Rectal smooth muscle tissue (tissue), 1 donor: ENCODE measurements around the gene AMACR.

ENCODE experiments used
- H3K27ac ChIP-seq: one replicate; pipeline ENCODE4 v1.7.0; 2013; ENCODE audit warnings: low read depth, low read length, inconsistent platforms
- H3K27me3 ChIP-seq: one replicate; pipeline ENCODE4 v1.7.0; 2013; ENCODE audit warnings: low read length; ENCODE audit not compliant: control insufficient read depth, insufficient read depth
- H3K36me3 ChIP-seq: one replicate; pipeline ENCODE4 v1.7.0; 2013; ENCODE audit warnings: low read length; ENCODE audit not compliant: control insufficient read depth, insufficient read depth
- H3K4me1 ChIP-seq: one replicate; pipeline ENCODE4 v1.7.0; 2013; ENCODE audit warnings: low read length; ENCODE audit not compliant: control insufficient read depth, insufficient read depth
- H3K4me3 ChIP-seq: one replicate; pipeline ENCODE4 v1.7.0; 2013; ENCODE audit warnings: low read length
- H3K9ac ChIP-seq: one replicate; pipeline ENCODE4 v1.7.0; 2013; ENCODE audit warnings: low read length

The AMACR gene

DNA sequence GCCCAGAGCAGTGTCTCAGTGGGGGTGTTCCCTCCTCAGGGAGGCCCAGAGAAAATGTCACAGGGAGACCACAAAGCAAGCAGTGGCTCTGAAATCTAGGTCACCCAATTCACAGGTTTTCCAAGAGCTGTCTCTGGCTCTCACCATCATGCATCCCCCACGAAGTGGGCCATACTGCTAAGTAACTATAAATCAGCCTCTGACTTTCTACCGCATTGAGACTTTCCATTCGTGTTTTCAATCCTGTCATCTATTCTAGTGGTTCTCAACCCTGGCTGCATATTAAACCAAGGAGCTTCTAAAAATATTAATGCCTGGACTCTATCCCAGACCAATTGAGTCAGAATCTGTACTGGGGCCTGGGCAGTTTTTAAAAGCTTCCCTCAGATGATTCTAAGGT lies 37.2 kb upstream of the AMACR start:
- Histone ChIP-seq H3K4me3 (no peak overlapping the region), H3K4me1 (peaks cover 23% of the 10 kb centered on the region), H3K27me3 (no peaks in the 10 kb centered on the region), H3K9ac (no peak overlapping the region), H3K36me3 (no peaks in the 10 kb centered on the region), H3K27ac (no peak overlapping the region)

DNA sequence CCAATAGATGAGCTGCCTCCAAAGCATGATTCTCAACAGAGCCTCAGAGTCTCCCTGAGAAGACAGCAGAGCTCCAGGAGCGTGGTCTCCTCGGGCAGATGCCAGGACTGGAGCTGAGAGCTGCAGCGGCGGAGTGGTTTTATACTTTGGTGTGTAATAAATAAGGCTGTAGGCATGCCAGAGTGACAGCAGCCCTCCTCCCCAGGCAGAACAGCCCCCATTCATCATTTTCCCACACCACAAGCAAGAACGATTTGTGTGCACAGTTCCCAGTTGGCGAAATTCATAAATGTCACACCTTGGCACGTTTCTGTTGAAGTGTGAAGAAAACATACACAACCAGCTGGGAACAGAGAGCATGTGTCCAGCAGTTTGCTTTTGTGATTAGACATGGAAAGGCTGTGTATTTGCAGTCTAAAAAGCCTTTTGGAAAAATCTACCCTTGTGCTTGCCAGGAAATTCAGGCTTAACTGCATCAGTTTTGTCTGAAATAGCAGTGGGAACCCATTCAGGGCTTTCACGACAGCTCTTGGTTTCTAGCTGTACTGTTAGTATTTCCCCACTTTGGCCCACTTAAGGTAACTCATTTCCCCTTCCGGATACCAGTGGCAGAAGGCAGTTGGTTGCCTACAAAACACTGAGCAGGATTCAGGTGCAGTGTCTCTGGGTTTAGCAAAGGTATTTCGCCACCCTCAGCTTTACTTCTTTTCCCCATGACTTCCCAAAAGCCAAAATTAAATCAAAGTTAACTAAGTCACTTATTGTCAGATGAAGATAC lies 35.4 kb upstream of the AMACR start, which contains the start of gene C1QTNF3:
Gene C1QTNF3, minus strand, starts transcription at position 115 of the 778 bp plus-strand sequence. Its CDS starts 88 bp downstream, at position 27.
- H3K4me3 ChIP-seq, result peak within 1 kb of the TSS; percentile 9
- H3K27ac ChIP-seq, result peak within 1 kb of the TSS; percentile 41
- H3K9ac ChIP-seq, result no peak within 1 kb of the TSS
- H3K4me1 ChIP-seq, result peaks cover 23% of the 10 kb centered on the region
- H3K36me3 ChIP-seq, result no peaks in the 10 kb centered on the region
- H3K27me3 ChIP-seq, result no peaks in the 10 kb centered on the region

DNA sequence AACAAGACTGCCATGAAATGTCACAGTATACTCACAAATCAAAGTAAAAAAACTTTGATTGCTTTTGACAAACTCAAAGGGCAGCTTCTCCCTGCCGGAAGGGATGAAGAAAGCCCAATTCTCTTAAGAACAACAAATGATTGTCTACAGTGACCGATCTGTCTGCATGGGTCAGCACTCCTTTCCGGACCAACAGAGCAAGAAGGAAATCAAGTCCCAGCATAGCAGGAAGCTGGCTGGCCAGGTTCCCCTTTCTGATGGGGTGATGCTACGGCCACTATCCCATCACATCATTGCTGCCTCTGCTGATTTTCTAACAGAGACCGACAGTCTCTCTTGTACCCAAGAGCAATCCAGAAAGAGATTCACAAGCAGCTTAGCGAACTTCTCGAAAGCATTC lies 34.5 kb upstream of the AMACR start:
- Histone ChIP-seq H3K36me3 (no peaks in the 10 kb centered on the region), H3K4me1 (peaks cover 23% of the 10 kb centered on the region), H3K9ac (no peak overlapping the region), H3K4me3 (peak overlapping the region; percentile 9), H3K27ac (peak overlapping the region; percentile 3), H3K27me3 (no peaks in the 10 kb centered on the region)

DNA sequence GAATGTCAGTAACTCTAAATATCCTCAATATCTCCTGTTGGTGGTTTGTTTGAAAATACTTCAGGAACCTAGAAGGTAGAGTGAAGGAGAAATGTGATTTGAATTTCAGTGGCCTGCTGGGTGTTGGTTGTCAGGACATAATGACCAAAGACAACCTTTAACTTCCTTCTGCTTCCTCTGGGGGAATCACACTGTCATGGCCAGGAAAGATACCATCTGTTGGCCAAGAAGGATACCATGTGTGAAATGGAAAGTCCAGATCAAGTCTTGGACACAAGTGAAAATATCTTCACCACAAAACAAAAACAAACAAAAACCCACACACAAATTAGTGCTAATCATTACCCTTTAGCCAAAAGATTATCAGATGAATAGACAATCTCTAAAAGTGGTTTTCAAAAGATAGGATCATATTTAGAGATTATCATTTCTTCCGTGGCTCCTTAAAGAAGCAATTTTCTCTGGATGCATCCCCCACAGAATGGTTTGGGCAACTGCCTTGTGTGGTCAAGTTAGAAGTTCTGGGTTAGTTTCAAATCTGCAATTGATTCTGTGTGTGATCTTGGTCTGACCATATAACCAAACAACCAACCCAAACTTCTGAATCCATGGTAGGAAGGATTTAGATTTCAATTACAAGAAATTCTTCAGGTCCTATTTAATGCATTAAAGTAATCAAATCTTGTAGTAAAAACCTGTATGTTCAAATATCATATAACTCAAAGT lies 33.6 kb upstream of the AMACR start:
- H3K27me3 ChIP-seq, result no peaks in the 10 kb centered on the region
- H3K36me3 ChIP-seq, result no peaks in the 10 kb centered on the region
- no peak overlapping the region for H3K27ac ChIP-seq
- H3K4me3 ChIP-seq, result peak overlapping the region; percentile 24
- H3K4me1 ChIP-seq, result peaks cover 23% of the 10 kb centered on the region
- H3K9ac ChIP-seq, result no peak overlapping the region

DNA sequence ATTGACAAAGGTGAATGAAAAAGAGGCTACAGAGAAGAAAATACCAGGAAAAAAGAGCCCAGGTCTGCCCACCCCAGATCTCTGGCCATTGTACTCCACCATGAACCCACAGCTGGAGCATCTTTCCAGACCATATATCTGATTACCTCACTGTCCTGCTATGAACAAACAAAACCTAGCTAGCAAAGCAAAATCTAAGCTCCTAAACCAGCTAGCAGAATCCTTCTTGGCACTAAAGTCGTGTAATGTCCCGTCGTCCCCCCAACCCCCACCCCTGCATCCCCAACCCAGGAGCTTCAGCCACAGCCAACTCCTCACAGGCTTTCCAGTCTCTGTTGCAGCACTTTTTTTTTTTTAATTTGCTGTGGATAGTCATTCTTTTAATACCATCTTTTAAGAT lies 32.6 kb upstream of the AMACR start:
- Histone ChIP-seq H3K27me3 (no peaks in the 10 kb centered on the region), H3K4me1 (peaks cover 17% of the 10 kb centered on the region)

DNA sequence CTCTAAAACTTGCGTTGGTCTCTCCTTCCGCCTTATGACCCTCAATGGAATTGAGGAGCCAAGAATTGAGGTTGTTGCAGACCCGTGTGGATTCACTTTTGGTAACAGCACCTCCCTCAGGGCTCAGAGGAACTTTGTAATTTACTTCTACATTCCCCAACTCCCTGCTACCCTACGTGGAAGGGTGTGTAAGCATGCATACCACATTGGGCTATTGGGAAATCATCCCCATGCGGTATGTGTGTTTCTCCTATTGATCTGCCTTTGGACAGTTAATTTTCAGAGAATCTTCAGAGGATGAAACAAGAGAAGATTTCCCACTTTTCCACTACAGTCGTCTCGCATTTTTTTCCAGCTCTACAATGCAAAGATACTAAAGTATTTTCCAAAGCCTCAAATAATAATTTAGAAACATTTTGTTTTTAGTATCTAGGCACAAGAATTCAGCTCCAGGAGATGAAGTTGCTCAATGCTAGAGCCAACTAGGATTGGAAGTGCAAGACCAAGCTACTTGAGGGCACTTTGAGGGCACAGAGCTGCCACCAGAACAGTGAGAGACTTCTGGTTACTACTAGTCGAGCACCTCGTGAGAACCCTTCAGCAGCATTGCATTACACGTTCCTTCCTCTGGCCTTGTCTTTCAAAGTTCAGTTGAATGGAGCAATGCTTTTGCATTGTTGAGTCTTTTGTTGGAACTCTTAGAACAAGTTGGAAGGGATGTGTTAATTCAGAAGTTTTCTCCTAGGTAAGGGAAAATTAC lies 31.7 kb upstream of the AMACR start:
- peaks cover 10% of the 10 kb centered on the region for H3K4me1 ChIP-seq

More for the DNA sequence above, 32.6 kb upstream of the AMACR start:
- Histone ChIP-seq H3K9ac (no peak overlapping the region), H3K4me3 (no peak overlapping the region), H3K36me3 (no peaks in the 10 kb centered on the region), H3K27ac (no peak overlapping the region)

DNA sequence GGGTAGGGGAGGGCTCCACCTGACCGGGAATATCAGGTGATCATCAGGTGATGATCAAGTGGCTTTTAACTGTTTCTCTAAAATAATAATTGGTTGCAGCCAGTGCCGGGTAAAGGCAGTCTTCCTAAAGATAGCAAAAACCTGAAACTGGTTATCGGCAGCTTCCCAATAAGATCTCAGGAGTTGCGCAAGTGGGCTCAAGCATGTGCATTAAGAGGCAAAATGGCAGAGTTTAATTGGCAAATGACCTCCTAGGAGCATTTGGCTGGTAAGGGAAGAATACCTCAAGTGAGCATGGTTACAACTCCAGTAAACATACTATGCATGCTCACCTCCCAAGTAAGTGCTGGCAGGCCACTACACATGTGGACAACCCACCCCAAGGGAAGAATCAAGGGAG lies 31.0 kb upstream of the AMACR start:
- no peaks in the 10 kb centered on the region for H3K27me3 ChIP-seq
- no peak overlapping the region for H3K9ac ChIP-seq
- H3K4me3 ChIP-seq, result no peak overlapping the region
- H3K36me3 ChIP-seq, result peaks cover 3% of the 10 kb centered on the region
- peaks cover 6% of the 10 kb centered on the region for H3K4me1 ChIP-seq
- no peak overlapping the region for H3K27ac ChIP-seq

More for the DNA sequence above, 31.7 kb upstream of the AMACR start:
- no peak overlapping the region for H3K9ac ChIP-seq
- H3K4me3 ChIP-seq, result no peak overlapping the region
- H3K27ac ChIP-seq, result no peak overlapping the region
- H3K27me3 ChIP-seq, result no peaks in the 10 kb centered on the region
- peaks cover 3% of the 10 kb centered on the region for H3K36me3 ChIP-seq

DNA sequence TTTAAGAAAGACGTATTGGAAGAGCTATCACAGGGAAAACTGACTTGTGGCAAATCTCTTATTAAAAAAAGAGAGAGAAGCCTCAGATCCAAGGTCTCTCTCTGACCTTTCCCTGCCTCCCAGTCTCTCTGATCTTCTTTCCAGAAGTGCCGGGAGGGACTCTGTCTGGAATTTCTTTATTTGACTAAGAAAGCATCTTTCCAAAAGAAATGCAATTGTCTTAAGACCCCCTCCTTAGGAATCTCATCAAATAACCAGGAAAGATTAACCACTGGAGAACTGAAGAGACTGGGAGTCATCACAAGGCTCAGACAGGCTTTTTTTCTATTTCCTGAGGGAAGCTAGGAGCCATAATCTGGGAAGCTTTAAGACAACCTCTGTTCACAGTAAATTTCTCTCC lies 30.5 kb upstream of the AMACR start:
- peaks cover 4% of the 10 kb centered on the region for H3K4me1 ChIP-seq
- H3K27ac ChIP-seq, result no peak overlapping the region
- no peaks in the 10 kb centered on the region for H3K27me3 ChIP-seq
- no peak overlapping the region for H3K9ac ChIP-seq
- H3K4me3 ChIP-seq, result no peak overlapping the region
- H3K36me3 ChIP-seq, result peaks cover 3% of the 10 kb centered on the region

DNA sequence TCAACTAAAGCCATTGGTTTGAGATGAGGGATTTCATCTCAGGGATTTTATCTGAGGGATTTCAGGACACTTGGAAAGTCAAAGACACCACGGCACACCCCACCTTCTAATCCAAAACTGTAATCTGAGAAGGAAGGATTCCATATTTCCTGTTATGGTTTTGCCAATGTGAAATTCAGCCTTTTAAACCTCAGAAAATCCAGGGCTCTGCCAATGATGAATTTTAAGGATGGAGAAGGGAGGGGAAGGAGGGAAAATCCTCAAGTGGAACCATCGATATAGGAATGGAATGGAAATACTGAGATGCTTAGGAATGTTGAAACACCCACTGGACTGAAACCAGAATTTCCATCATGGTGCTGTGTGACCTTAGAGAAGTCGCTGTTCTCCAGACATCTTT lies 29.9 kb upstream of the AMACR start:
- Histone ChIP-seq H3K9ac (no peak overlapping the region), H3K36me3 (peaks cover 3% of the 10 kb centered on the region), H3K4me3 (no peak overlapping the region), H3K4me1 (peaks cover 3% of the 10 kb centered on the region), H3K27ac (peak overlapping the region; percentile 39), H3K27me3 (no peaks in the 10 kb centered on the region)

DNA sequence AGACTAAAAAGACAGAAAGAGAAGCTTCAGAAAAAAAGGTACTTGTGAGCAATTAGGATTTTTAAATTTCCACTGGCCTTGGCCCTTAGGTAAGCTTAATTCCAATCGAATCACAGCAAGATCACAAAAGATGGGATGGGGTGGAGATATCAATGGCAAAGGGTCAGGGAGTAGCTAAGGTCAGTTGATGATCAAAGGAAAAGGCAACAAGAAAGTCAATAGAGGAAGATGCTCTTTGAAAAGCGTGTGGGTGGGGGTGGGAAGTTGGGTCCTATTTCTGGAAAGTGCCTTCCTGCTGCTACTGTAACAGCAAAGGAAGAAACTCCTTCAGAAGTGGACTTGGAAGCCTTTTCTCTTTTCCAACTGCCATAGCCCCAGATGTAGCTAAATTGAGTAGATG lies 27.9 kb upstream of the AMACR start:
- Histone ChIP-seq H3K4me3 (no peak overlapping the region), H3K27ac (no peak overlapping the region), H3K27me3 (no peaks in the 10 kb centered on the region), H3K4me1 (no peaks in the 10 kb centered on the region), H3K9ac (no peak overlapping the region), H3K36me3 (peaks cover 3% of the 10 kb centered on the region)

DNA sequence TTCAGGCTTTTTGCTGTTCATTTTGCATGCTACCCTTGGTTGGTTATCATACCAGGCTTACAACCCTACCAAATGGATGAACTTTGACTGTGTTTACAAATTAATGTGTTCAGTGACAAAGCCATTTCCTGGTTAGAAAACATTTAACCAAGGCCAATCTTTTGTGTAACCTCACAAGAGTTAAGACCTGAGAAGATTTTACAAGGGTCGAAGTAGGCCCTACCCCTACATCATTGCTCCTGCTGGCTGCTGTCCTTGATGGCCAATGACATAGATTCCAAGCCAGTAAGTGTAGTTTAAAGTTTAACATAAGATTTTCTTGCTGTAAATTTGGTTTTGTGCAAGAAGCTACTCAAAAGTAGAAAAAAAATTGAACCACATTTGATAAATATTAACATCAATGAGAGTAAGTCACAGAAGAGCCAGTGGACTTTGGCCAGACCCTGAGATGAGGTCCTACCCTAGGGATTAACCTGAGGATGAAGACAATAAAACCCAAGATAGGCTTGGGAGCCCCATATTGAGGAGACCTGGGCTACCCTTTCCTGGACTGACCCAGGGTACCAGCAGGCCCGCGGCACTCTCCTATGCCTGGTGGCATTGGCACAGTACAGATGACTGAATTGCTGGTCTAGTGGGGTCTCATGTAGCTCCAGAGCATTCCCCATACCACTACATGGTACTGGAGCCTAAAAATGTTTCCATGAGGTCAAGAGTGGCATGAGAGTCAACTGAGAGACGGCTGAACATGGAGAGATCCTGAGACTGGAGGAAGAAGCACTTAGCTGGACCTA lies 26.9 kb upstream of the AMACR start:
- Histone ChIP-seq H3K4me3 (no peak overlapping the region), H3K36me3 (peaks cover 3% of the 10 kb centered on the region), H3K27ac (no peak overlapping the region), H3K27me3 (no peaks in the 10 kb centered on the region), H3K9ac (no peak overlapping the region), H3K4me1 (no peaks in the 10 kb centered on the region)

DNA sequence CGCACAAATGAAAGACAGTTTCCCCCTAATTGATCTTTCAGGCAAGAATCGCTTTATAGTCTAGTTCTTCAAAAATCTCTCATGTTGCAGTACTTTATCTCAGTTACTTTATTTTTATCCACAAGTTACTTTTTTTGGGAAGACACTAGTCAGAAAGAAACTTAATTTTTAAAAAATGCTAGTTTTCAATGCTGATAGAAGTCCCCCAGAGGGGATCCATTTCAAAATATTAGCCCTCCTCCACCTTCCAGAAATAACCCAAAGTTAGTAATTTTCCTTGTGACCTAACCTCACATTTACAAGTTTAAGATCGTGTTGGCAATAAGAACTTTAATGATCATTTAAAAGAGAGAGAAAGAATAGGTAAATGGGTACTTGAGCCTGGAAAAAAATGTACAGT lies 24.1 kb upstream of the AMACR start:
- Histone ChIP-seq H3K36me3 (peaks cover 3% of the 10 kb centered on the region), H3K4me1 (no peaks in the 10 kb centered on the region), H3K4me3 (no peak overlapping the region), H3K27ac (no peak overlapping the region), H3K27me3 (no peaks in the 10 kb centered on the region), H3K9ac (no peak overlapping the region)
